ENCODE data around the gene CSF1R.
"Not testable (repeated sequence)": the region's sequence is repeated elsewhere in the genome, so short reads cannot be mapped to it uniquely, and the experiment has no call there.

Gene CSF1R

GRCh38 chr5:150054569-150054968 is 31.8 kb downstream of the CSF1R start:
- no peak for DNase-seq

- DNase-seq = no peak
Measured at GRCh38 chr5:150053713-150054392, 32.5 kb downstream of the CSF1R start.

GRCh38 chr5:150052956-150053712 is 33.2 kb downstream of the CSF1R start:
- no peak for DNase-seq

- DNase-seq = no peak
Measured at GRCh38 chr5:150052226-150052955, 34.0 kb downstream of the CSF1R start.

GRCh38 chr5:150051657-150052195 is 34.6 kb downstream of the CSF1R start:
- DNase-seq = no peak

GRCh38 chr5:150050172-150050811 is 36.1 kb downstream of the CSF1R start:
- DNase-seq = not testable (repeated sequence)

GRCh38 chr5:150046031-150046430 is 40.3 kb downstream of the CSF1R start:
- DNase-seq = no peak

GRCh38 chr5:150045549-150045948 is 40.8 kb downstream of the CSF1R start:
- no peak for DNase-seq

- no peak for DNase-seq
Measured at GRCh38 chr5:150044712-150045111, 41.6 kb downstream of the CSF1R start.

- DNase-seq = no peak
Measured at GRCh38 chr5:150044329-150044681, 42.0 kb downstream of the CSF1R start.

- no peak for DNase-seq
Measured at GRCh38 chr5:150043657-150044328, 42.6 kb downstream of the CSF1R start.

GRCh38 chr5:150042459-150042858 is 43.9 kb downstream of the CSF1R start:
- DNase-seq = no peak

- DNase-seq = no peak
Measured at GRCh38 chr5:150038547-150038946, 47.8 kb downstream of the CSF1R start.

GRCh38 chr5:150036513-150036912 is 49.8 kb downstream of the CSF1R start:
- no peak for DNase-seq

- DNase-seq = no peak
Measured at GRCh38 chr5:150035139-150035895, 51.0 kb downstream of the CSF1R start.

GRCh38 chr5:150034662-150035061 is 51.7 kb downstream of the CSF1R start:
- no peak for DNase-seq

- no peak for DNase-seq
Measured at GRCh38 chr5:150033334-150033733, 53.0 kb downstream of the CSF1R start.

GRCh38 chr5:150028047-150028446 is 58.3 kb downstream of the CSF1R start:
- not testable (repeated sequence) for DNase-seq

- DNase-seq = no peak
Measured at GRCh38 chr5:150026682-150027172, 59.6 kb downstream of the CSF1R start.

GRCh38 chr5:150024346-150024984 is 61.9 kb downstream of the CSF1R start:
- no peak for DNase-seq

- DNase-seq = no peak
Measured at GRCh38 chr5:150023136-150023535, 63.2 kb downstream of the CSF1R start.
